Gastroesophageal sphincter (tissue), 3 donors: ENCODE data around the gene TMEFF2.

ENCODE experiments used
- POLR2A ChIP-seq, 2 donors: fragments of 450-650 bp; IDR thresholded peaks; one replicate each; pipeline ENCODE4 v1.6.1; 2017; ENCODE audit warnings: antibody characterized with exemption in 2 of 2, mild to moderate bottlenecking in 2 of 2, moderate library complexity in 1 of 2
- TF ChIP-seq, protein P1 (sequence below), 4 experiments: fragments of 200-600 bp in 2 of 4; fragments of 450-650 bp in 2 of 4; sonication (generic) in 1 of 4; IDR thresholded peaks; one replicate each; pipeline ENCODE4 v1.5.1; 2017 to 2019; ENCODE audit warnings: antibody characterized with exemption in 4 of 4, mild to moderate bottlenecking in 2 of 4, moderate library complexity in 2 of 4

DNA sequence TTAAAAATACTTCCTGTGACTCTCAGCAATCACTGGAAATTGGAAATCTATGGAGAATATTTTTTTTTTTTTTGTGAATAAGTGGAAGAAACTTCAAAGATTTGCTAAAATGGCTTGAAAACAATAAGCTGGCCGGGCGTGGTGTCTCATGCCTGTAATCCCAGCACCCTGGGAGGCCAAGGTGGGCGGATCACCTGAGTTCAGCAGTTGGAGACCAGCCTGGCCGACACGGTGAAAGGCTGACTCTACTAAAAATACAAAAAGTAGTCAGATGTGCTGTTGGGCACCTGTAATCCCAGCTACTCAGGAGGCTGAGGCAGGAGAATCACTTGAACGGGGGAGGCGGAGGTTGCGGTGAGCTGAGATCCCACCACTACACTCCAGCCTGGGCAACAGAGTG lies 192.3 kb downstream of the TMEFF2 start:
- TF ChIP-seq, protein P1, sequence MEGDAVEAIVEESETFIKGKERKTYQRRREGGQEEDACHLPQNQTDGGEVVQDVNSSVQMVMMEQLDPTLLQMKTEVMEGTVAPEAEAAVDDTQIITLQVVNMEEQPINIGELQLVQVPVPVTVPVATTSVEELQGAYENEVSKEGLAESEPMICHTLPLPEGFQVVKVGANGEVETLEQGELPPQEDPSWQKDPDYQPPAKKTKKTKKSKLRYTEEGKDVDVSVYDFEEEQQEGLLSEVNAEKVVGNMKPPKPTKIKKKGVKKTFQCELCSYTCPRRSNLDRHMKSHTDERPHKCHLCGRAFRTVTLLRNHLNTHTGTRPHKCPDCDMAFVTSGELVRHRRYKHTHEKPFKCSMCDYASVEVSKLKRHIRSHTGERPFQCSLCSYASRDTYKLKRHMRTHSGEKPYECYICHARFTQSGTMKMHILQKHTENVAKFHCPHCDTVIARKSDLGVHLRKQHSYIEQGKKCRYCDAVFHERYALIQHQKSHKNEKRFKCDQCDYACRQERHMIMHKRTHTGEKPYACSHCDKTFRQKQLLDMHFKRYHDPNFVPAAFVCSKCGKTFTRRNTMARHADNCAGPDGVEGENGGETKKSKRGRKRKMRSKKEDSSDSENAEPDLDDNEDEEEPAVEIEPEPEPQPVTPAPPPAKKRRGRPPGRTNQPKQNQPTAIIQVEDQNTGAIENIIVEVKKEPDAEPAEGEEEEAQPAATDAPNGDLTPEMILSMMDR (IDR thresholded peaks at IDR 0.05), result no peak
- no peak for TF ChIP-seq POLR2A (IDR thresholded peaks at IDR 0.05)
